H9 (cell line): ENCODE results near the gene ACYP1. TPM values are rescaled to one million over a fixed set of nuclear protein-coding genes. Genes with fewer than 3 reads are reported as not detected.

Source experiments
- DNase-seq: peaks from one replicate; pipeline ENCODE4 v3.0.0-alpha.2; 2017
- H2AFZ ChIP-seq: one replicate; pipeline ENCODE4 v1.6.1; 2013; ENCODE audit warnings: mild to moderate bottlenecking, low read length, control low read depth, moderate library complexity
- H2AK5ac ChIP-seq: 2 replicates; pipeline ENCODE4 v1.6.1; 2013; ENCODE audit warnings: low read length, control low read depth, mixed read lengths; ENCODE audit not compliant: insufficient read length
- H2BK120ac ChIP-seq: one replicate; pipeline ENCODE4 v1.6.1; 2013; ENCODE audit warnings: low read depth, mild to moderate bottlenecking, low read length, control low read depth, inconsistent platforms; ENCODE audit not compliant: poor library complexity, severe bottlenecking
- H2BK12ac ChIP-seq: 2 replicates; pipeline ENCODE4 v1.6.1; 2013; ENCODE audit warnings: low read length, control low read depth, mixed read lengths, low read depth; ENCODE audit not compliant: insufficient read length
- H2BK15ac ChIP-seq: 2 replicates; pipeline ENCODE4 v1.6.1; 2013; ENCODE audit warnings: low read depth, low read length, control low read depth
- H2BK20ac ChIP-seq: one replicate; pipeline ENCODE4 v1.6.1; 2013; ENCODE audit warnings: low read depth, mild to moderate bottlenecking, low read length, control low read depth, inconsistent platforms; ENCODE audit not compliant: poor library complexity, severe bottlenecking
- H2BK5ac ChIP-seq: 2 replicates; pipeline ENCODE4 v1.6.1; 2013; ENCODE audit warnings: low read length, control low read depth, mixed read lengths; ENCODE audit not compliant: insufficient read length
- H3K14ac ChIP-seq: 2 replicates; pipeline ENCODE4 v1.6.1; 2013; ENCODE audit warnings: low read length, control low read depth; ENCODE audit not compliant: insufficient read depth
- H3K18ac ChIP-seq: 2 replicates; pipeline ENCODE4 v1.6.1; 2013; ENCODE audit warnings: low read depth, mild to moderate bottlenecking, mixed read lengths, low read length, control low read depth; ENCODE audit not compliant: insufficient read length
- H3K23ac ChIP-seq: 2 replicates; pipeline ENCODE4 v1.6.1; 2013; ENCODE audit warnings: low read length, control low read depth, mixed read lengths, low read depth; ENCODE audit not compliant: insufficient read length
- H3K23me2 ChIP-seq: 2 replicates; pipeline ENCODE4 v1.6.1; 2013; ENCODE audit warnings: low read depth, mild to moderate bottlenecking, mixed read lengths, low read length, control low read depth; ENCODE audit not compliant: insufficient read length, poor library complexity, severe bottlenecking
- H3K27ac ChIP-seq: 2 replicates; pipeline ENCODE4 v1.5.1; 2013; ENCODE audit warnings: low read length, control low read depth, mixed read lengths, low read depth; ENCODE audit not compliant: insufficient read length
- H3K27me3 ChIP-seq: 2 replicates; pipeline ENCODE4 v1.6.1; 2013; ENCODE audit warnings: low read length, control low read depth, inconsistent platforms; ENCODE audit not compliant: insufficient read depth
- H3K4ac ChIP-seq: 2 replicates; pipeline ENCODE4 v1.6.1; 2013; ENCODE audit warnings: low read depth, mild to moderate bottlenecking, control low read depth, inconsistent platforms, low read length, moderate library complexity
- H3K4me1 ChIP-seq: 2 replicates; pipeline ENCODE4 v1.6.1; 2013; ENCODE audit warnings: low read length, control low read depth, inconsistent platforms; ENCODE audit not compliant: insufficient read depth
- H3K4me2 ChIP-seq: 2 replicates; pipeline ENCODE4 v1.6.1; 2013; ENCODE audit warnings: low read length, control low read depth, mixed read lengths; ENCODE audit not compliant: insufficient read length, insufficient read depth
- H3K56ac ChIP-seq: 2 replicates; pipeline ENCODE4 v1.6.1; 2013; ENCODE audit warnings: low read depth, mild to moderate bottlenecking, mixed read lengths, low read length, control low read depth; ENCODE audit not compliant: insufficient read length
- H3K79me1 ChIP-seq: 2 replicates; pipeline ENCODE4 v1.6.1; 2013; ENCODE audit warnings: low read depth, mild to moderate bottlenecking, moderate library complexity, low read length, control low read depth, inconsistent platforms; ENCODE audit not compliant: insufficient read depth, poor library complexity, severe bottlenecking
- H3K79me2 ChIP-seq: 2 replicates; pipeline ENCODE4 v1.6.1; 2013; ENCODE audit warnings: low read length, control low read depth, inconsistent platforms; ENCODE audit not compliant: insufficient read depth
- H3K9ac ChIP-seq: 2 replicates; pipeline ENCODE4 v1.6.1; 2013; ENCODE audit warnings: low read length, control low read depth, mixed read lengths; ENCODE audit not compliant: insufficient read length; ENCODE audit errors: extremely low read depth
- H3K9me3 ChIP-seq: one replicate; pipeline ENCODE4 v1.6.1; 2013; ENCODE audit warnings: low read depth, low read length, inconsistent platforms; ENCODE audit not compliant: control insufficient read depth
- H3T11ph ChIP-seq: one replicate; pipeline ENCODE4 v1.6.1; 2013; ENCODE audit warnings: mild to moderate bottlenecking, low read length, control low read depth, inconsistent platforms
- H4K20me1 ChIP-seq: one replicate; pipeline ENCODE4 v1.6.1; 2013; ENCODE audit not compliant: control insufficient read depth, insufficient read length, insufficient read depth
- H4K5ac ChIP-seq: 2 replicates; pipeline ENCODE4 v1.6.1; 2013; ENCODE audit warnings: low read depth, mild to moderate bottlenecking, mixed read lengths, low read length, control low read depth; ENCODE audit not compliant: insufficient read length
- H4K8ac ChIP-seq: replicated peaks from 2 replicates; pipeline ENCODE4 v1.6.1; 2013; ENCODE audit warnings: low read length, control low read depth, mixed read lengths, low read depth; ENCODE audit not compliant: insufficient read length
- H4K91ac ChIP-seq: 2 replicates; pipeline ENCODE4 v1.6.1; 2013; ENCODE audit warnings: low read depth, mild to moderate bottlenecking, moderate library complexity, mixed read lengths, low read length, control low read depth; ENCODE audit not compliant: insufficient read length
- H3K27ac Mint-ChIP-seq, 3 experiments: 2 replicates in 2 of 3; 3 replicates in 1 of 3; pipeline ENCODE4 v1.8.0; 2020 to 2021; ENCODE audit warnings: mixed read lengths in 3 of 3, mild to moderate bottlenecking in 1 of 3, moderate library complexity in 1 of 3
- H3K27me3 Mint-ChIP-seq: 2 replicates; pipeline ENCODE4 v1.8.0; 2021; ENCODE audit warnings: low read depth, mild to moderate bottlenecking, moderate library complexity, mixed read lengths
- H3K36me3 Mint-ChIP-seq, 3 experiments: 2 replicates in 2 of 3; 3 replicates in 1 of 3; pipeline ENCODE4 v1.8.0; 2020 to 2021; ENCODE audit warnings: low read depth in 3 of 3, mixed read lengths in 3 of 3; ENCODE audit not compliant: insufficient read depth in 1 of 3
- H3K4me1 Mint-ChIP-seq, 2 experiments: 2 replicates each; pipeline ENCODE4 v1.8.0; 2020; ENCODE audit warnings: mixed read lengths in 2 of 2
- H3K4me3 Mint-ChIP-seq, 2 experiments: 2 replicates in 1 of 2; 3 replicates in 1 of 2; pipeline ENCODE4 v1.8.0; 2020 to 2021; ENCODE audit warnings: mild to moderate bottlenecking in 2 of 2, mixed read lengths in 2 of 2, moderate library complexity in 1 of 2
- H3K9me3 Mint-ChIP-seq, 2 experiments: 2 replicates in 1 of 2; 3 replicates in 1 of 2; pipeline ENCODE4 v1.8.0; 2020; ENCODE audit warnings: mild to moderate bottlenecking in 2 of 2, mixed read lengths in 2 of 2, moderate library complexity in 1 of 2
- CTCF ChIP-seq: fragments of 200-600 bp; sonication (generic); conservative IDR thresholded peaks from 3 replicates; pipeline ENCODE4 v1.8.0; 2021; ENCODE audit warnings: antibody characterized with exemption, mild to moderate bottlenecking
- WGBS: extraction: QIAGEN DNeasy Blood & Tissue Kit; methylation state at CpG from one replicate; pipeline ENCODE4 v1.1.7; 2013; ENCODE audit warnings: missing lambda C conversion rate, low lambda C conversion rate, mixed read lengths; ENCODE audit not compliant: insufficient read length; ENCODE audit errors: extremely low coverage; 5-methylcytosine and 5-hydroxymethylcytosine counted together
- total RNA-seq: library from RNA; stranded (reverse); gene quantifications from 2 replicates; pipeline ENCODE4 v1.2.1, GENCODE V29; 2021

The ACYP1 gene
- total RNA-seq, 1 experiment from 2014 or later = 18.9 TPM

- H3K18ac ChIP-seq = no peak overlapping the region
- no peak overlapping the region for H3K56ac ChIP-seq
- H2AK5ac ChIP-seq = no peak overlapping the region
- H2BK5ac ChIP-seq = no peak overlapping the region
- H3K4me1 Mint-ChIP-seq = no peaks in the 10 kb centered on the region
- no peaks in the 10 kb centered on the region for H4K20me1 ChIP-seq
- no peak overlapping the region for H3K4me2 ChIP-seq
- no peaks in the 10 kb centered on the region for H3K79me1 ChIP-seq
- H4K91ac ChIP-seq = no peak overlapping the region
- H3T11ph ChIP-seq = no peak overlapping the region
- no CpG with 5 or more reads among the region's 1 CpG for WGBS
- H4K5ac ChIP-seq = no peak overlapping the region
- no peak overlapping the region for H2BK15ac ChIP-seq
- H2BK20ac ChIP-seq = no peak overlapping the region
- no peaks in the 10 kb centered on the region for H3K4me1 ChIP-seq
- no peak overlapping the region for H3K27ac Mint-ChIP-seq
- no peaks in the 10 kb centered on the region for H3K9me3 ChIP-seq
- no peak overlapping the region for H3K4me3 Mint-ChIP-seq
- H2AFZ ChIP-seq = no peak overlapping the region
- H2BK12ac ChIP-seq = no peak overlapping the region
- peaks cover 5 to 37% (median 21%) of the 10 kb centered on the region in 3 experiments; a peak in 5 of 7 replicates for H3K36me3 Mint-ChIP-seq
- no peak for DNase-seq
- no peaks in the 10 kb centered on the region for H3K9me3 Mint-ChIP-seq
- H3K4ac ChIP-seq = no peak overlapping the region
- no peak overlapping the region for H3K23ac ChIP-seq
- no peaks in the 10 kb centered on the region for H3K79me2 ChIP-seq
- H4K8ac ChIP-seq = no peak overlapping the region
- no peak overlapping the region for H3K14ac ChIP-seq
- no peaks in the 10 kb centered on the region for H3K27me3 ChIP-seq
- TF ChIP-seq CTCF = no peak
- no peak overlapping the region for H2BK120ac ChIP-seq
- H3K9ac ChIP-seq = no peak overlapping the region
- no peak overlapping the region for H3K27ac ChIP-seq
- H3K23me2 ChIP-seq = no peaks in the 10 kb centered on the region
- H3K27me3 Mint-ChIP-seq = no peaks in the 10 kb centered on the region
Observed at GRCh38 chr14:75030147-75030546, 33.7 kb downstream of the ACYP1 start.
